HG03575 (cell line): Measurements from ENCODE around the gene FEZF1.

Source experiments
- ATAC-seq: cut with Tn5 transposase; IDR thresholded peaks from one replicate; pipeline ENCODE4 v1.9.1; 2021; ENCODE audit not compliant: unreplicated experiment, insufficient number of reproducible peaks, low FRiP score; ENCODE audit errors: extremely low read depth

The FEZF1 gene

DNA sequence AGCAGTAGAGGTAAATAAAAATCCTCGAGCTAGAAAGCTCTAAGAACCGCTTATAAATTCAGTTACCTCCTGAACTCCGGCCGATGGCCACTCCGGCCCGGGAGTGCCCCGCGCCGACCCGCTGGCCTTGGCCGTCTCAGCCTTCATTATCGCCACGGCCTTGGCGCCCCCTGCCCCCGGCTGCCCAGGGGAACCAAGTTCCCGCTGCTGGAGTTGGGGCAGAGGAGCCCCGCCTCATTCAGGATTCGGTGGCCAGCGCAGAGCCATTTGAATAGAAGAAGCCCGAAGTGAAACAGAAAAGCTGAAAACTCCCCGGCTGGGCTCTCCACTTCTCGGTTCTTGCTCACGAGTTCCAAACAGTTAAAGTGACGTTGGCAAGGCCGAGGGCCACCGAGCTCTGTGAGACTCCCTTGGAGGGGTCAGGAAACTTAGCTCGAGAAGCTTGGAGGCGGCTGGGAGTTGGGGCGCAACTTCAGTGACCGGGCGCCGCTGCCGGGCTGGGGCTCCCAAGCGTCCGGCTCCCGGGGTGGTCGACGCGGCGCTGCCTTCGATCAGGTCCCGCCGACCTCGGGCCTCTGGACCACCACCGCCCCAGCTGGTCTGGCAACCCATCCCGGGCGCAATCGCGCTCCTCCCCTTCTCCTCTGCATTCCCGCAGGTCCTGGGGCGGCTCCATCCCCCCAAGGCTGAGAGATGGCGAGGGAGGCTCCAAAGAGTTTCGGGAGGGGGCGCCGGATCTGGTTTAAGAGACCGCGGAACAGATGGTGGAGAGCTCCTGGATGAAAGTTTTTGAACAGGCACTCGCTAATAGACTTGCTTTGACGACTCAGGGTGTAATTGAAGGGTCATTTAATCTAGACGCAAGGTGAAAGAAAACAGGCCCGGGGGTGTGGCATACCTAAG is 5.8 kb upstream of the FEZF1 start:
- ATAC-seq = no peak

- no peak for ATAC-seq
Observed at GRCh38 chr7:122309421-122309820, 4.9 kb upstream of the FEZF1 start.

GRCh38 chr7:122307228-122307621 is 2.7 kb upstream of the FEZF1 start:
- ATAC-seq = no peak

DNA sequence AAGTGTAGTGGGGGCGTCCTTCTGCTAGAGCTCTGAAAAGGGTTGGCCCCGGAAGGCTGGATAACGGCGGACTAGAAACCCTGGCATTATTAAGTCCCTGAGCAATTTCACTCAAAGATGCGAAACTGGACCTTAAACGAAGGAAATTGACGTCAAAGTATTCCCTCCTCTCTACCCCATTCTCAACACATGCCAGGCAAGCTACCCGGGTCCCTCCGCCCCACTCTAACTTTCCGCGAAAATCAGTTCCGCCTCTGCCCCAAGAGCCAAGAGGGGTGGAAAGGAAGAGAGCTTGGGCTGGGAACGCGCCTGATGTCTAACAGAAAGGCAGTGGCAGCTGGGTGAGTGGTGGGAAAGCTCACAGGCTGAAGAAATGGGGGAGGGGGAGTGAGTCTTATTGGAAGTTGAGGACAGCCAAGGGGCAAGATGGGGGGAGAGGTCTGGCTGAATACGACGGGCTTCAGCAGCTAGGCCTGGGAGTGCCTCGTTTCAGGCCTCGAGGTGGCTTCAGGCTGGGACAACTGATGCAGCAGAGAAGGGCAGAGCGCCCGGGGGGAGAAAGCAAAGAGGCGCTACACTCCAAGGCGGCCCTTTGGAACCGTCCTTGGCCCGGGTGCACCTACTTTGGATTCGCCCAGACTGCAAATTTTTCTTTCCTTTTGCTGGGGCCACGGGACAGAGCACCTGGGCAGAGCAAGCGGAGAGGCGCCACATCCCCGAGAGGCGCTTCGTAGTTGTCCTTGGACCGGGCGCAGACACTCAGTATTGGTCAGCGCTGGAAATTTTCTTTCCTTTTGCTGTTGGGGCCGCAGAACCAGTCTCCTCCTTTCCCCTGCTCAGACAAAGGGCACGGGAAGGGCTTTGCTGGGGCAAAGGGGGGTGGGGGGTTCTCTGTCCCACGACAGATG is 2.0 kb upstream of the FEZF1 start:
- no peak for ATAC-seq

DNA sequence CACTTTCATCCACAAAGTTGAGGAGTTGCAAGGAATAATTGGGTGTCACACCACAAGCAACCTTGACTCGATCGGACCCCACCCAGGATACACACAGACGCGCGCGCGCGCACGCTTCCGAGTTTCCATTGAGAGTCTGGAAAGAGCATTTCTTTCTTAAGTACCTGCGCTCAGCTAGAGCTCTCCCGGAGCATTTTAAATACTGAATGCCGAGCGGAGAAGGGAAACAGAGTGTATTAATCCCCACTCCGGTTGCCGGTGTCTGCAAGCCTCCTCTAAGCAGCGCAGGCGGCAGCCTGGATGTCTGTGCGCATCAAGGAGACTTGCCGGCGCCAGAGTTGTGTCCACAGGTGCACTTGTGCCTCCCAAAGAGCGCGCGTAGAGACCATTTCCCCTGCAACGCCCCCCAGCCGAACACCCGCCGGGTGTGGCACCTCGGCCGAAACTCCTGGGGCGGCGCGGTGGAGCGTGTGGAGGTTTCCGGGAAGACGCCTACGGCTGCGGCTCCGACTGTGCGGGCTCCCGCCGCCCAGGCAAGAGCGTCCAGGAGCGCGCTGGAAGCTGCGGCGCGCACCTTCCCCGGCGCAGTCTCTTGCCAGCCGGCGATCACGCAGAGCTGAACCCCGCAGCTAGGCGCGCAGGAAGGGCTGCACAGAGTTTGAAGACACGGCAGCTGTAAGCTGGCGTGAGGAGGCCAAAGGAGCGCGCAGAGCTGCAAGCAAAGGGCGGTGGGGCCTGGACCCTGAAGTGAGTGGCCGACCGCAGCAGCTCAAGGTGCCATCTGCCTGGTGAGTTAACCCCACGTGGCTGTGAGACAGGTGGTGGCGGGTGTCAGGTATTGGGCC is 1.1 kb upstream of the FEZF1 start:
- ATAC-seq = no peak

DNA sequence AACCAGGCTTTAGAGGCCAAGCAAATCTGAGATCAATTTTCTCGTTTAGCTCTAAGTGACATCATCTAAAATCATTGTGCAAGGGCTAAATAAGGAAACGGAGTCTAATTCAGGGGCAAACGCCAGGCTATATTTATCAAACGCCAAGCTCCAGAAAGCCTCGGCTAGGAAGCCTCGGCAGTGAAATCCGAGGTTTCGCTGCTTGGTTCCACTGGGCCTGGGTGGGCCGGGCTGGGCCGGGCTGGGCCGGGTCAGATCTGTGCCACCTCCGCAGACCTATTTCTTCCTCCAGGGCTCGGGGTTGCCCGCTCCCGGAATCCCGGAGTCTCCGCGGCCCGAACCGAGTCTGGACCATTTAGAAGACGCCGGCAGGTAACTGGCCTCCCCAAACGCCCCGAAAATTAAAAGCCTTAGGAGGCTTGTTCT is 459 bp upstream of the FEZF1 start:
- no peak for ATAC-seq

DNA sequence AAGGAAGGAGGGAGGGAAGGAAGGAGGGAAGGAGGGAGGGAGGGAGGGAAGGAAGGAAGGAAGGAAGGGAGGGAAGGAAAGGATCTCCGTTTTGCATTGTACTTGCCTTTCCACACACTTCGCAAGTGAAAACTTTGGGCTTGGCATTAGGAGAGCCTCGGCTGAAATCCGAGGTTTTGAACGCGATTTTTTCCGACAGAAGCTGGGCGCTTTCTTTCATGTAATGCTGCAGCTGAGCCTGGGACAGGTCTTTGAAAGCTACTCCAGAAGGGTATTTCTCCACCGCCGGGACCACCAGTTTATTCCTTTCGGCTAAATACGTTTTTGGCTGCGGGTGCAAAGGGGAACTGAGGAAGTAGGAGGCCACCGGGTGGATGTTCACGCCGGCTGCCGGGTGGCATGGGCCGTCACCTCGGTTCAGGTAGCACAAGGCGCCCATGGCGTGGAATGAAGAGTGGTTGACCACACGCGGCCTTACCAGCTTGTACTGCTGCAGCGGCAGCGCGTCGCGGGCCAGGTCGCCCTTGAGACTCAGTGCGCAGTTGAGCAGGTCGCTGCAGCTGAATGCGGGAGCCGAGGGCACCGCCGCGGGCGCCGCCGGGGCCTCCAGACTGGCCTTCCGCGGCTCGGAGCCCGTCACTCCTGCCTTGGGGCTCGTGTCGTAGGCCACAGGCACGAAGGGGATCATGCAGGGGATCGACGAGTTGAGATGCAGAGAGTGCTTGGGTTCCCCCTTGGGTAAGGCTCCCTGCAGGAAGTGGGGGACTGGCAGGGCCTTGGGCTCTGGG is 825 bp downstream of the FEZF1 start:
- ATAC-seq = no peak

DNA sequence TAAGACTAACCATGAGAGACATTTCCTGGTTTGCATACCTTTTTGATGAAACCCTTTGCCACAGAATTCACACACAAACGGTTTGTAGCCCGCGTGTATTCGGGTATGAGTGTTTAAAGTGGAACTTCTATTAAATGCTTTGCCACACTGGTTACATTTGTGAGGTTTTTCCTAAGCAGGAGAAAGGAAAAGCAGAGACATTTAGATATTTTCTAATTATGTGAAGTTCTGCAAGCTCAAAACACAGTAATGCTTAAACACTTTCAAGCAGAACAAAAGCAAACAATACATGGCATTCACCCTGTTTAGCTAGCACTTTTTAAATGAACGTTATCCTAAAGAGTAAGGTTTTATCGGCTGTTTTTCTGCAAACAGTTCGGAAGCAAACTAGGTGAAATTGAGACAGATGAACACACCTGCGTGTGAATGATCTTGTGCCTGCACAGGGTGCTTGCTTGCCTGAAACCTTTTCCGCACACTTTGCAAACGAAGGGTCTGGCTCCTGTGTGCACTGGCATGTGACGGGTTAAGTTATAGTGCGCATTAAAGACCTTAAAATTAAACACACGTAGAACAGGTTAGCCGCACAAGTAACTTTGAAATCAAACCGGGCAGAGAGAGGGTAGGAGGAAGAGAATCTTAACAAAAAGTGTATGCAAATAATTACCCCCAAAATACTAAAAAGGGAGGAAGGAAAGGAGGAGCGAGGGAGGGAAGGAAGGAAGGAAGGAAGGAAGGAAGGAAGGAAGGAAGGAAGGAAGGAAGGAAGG is 1.6 kb downstream of the FEZF1 start:
- ATAC-seq = no peak

GRCh38 chr7:122301858-122302760 is 2.4 kb downstream of the FEZF1 start:
- ATAC-seq = no peak

- ATAC-seq = no peak
Observed at GRCh38 chr7:122300956-122301833, 3.4 kb downstream of the FEZF1 start.

DNA sequence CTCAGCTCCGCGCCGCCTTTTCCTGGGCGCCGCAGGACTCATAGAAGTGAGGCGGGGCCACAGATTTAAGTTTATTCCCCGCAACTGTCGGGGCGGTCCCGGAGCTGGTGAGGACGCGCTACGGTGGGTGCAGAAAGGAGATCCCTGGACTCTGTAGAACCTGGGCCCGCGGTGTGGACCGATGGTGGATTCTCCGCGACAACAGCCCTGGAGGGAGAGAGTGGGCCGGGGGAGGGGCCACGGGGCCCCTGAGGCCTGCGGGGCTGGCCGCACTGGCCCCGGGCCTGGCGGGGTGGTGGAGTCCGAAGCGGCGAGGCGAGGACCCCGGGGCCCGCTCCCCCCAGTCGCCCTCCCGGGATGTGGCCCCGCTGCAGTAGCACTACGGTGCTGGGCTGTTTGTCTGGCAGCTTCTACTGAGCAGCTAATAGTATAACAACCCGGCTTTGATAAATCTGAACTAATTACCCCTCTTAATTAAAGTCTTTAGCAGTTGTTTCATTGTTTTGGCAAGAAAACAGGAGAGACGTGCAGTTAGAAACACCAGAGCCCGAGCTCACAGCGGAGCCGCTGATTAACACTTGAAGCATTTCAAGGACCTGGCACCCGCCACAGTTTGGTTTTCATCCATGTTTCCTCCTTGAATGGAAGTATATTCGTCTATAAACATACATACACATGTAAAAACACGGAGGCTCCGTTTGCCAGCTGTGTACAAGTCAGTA is 4.2 kb downstream of the FEZF1 start:
- no peak for ATAC-seq

DNA sequence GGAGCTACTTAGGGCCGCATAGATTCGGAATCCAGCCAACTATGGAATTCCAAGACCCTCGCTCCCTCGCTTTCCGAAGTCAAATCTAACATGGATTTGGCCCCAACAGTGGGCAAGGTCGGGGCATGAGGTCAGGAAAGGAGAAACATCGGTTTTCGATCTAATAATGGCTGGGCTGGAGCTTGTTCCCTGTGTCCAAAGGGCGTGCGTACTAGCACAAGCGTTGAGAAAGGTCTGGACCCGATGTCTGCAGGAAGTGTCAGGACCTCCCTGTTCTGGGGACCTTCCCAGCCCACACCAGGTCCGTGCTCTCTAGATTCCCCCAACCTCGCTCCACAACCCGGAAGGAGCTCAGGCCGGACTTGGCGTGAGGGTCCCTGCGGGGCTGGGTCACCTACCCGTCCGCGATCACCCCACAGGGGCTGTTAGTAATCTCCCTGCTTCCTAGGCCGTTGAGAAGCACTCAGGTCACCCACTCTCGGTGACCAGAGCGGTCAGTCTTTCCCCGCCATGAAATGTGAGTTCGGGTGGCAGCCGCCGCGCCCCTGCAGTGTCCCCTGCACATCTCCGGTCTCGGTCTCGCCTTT is 4.8 kb downstream of the FEZF1 start:
- no peak for ATAC-seq

DNA sequence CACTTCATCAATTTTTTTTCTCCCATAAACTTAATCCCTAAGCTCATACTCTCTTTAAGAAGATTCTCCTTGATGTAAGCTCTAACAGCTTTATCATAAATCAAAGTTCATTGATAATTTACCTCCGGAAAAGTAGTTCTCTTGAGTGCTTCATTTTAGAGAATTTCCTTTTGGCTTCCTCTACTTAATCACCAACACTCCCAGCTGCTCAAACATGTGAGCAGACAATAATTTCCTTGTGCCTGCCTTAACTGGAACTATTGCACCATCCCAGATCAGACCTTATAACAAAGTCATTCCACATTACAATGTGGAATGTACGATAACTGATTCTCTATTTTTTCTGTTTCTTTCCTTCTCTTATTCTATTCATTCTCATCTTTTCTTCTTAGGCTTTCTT is 5.9 kb downstream of the FEZF1 start:
- no peak for ATAC-seq

DNA sequence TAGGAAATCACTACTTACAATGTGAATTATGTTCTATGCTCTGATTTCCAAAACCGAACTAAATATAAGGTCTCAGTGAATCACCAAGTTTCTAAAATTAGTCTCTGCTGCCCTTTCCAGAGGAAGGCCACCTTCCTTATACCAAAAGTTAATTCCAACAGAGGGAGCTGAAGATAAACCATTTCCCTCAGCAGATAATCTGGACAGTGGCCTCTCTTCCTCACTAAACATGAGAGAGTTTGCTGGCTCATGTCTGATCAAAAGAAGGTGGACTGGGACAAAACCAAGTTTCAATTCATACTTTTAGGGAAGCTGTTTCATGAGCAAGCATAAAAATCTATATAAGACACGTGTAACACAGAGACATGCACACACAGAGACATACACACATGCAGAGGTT is 6.4 kb downstream of the FEZF1 start:
- ATAC-seq = no peak

DNA sequence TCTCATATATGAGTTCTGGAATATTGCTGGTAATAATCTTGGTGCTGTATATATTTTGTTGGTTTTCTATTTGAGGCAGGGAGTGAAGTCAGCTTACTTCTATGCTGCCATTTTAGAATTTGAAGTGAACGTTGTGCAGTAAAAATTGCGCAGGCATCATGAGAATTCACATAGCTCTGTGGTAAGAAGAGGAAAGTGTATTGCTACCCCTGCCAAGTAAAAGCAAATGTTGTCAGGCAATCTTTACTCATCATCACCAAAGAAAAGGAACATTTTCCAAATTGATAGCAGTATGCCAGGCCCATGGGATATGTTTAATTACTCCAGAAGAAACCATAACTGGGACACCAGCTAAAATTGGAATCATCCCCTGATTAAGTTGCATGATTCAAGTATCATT is 13.4 kb downstream of the FEZF1 start:
- no peak for ATAC-seq
